Measurements from ENCODE around the gene RFX2.
A peak's percentile ranks its signal among the peaks of the same experiment; 100 is the strongest.

Gene RFX2

DNA sequence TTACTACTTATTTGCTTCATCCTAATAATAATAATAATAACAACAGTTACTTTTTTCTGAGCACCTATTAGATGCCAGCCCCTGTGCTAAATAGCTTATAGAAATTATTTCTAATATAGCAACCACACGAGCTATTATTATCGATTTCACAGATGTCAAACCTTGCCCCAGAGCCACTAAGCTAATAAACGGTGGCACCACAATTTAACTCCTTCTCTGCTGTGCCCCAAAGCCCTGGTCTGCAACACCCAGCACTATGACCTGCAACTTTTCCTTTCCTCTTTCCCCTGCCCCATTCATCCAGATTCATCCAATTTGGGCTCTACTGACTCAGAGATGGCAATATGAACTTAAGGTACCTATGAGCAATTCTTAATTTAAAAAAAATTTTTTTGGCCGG is 6.4 kb downstream of the RFX2 start (continued):
- TF ChIP-seq, protein P1, sequence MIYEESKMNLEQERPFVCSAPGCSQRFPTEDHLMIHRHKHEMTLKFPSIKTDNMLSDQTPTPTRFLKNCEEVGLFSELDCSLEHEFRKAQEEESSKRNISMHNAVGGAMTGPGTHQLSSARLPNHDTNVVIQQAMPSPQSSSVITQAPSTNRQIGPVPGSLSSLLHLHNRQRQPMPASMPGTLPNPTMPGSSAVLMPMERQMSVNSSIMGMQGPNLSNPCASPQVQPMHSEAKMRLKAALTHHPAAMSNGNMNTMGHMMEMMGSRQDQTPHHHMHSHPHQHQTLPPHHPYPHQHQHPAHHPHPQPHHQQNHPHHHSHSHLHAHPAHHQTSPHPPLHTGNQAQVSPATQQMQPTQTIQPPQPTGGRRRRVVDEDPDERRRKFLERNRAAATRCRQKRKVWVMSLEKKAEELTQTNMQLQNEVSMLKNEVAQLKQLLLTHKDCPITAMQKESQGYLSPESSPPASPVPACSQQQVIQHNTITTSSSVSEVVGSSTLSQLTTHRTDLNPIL (CRISPR knock-in tag; IDR thresholded peaks at IDR 0.05; ENCODE audit: low read depth): no peak
- TF ChIP-seq ZFP3 (CRISPR knock-in tag; IDR thresholded peaks at IDR 0.05) (no peak), GLIS3 (CRISPR knock-in tag; IDR thresholded peaks at IDR 0.05) (no peak), ESRRG (CRISPR knock-in tag; IDR thresholded peaks at IDR 0.05) (no peak)
- TF ChIP-seq, protein P2, sequence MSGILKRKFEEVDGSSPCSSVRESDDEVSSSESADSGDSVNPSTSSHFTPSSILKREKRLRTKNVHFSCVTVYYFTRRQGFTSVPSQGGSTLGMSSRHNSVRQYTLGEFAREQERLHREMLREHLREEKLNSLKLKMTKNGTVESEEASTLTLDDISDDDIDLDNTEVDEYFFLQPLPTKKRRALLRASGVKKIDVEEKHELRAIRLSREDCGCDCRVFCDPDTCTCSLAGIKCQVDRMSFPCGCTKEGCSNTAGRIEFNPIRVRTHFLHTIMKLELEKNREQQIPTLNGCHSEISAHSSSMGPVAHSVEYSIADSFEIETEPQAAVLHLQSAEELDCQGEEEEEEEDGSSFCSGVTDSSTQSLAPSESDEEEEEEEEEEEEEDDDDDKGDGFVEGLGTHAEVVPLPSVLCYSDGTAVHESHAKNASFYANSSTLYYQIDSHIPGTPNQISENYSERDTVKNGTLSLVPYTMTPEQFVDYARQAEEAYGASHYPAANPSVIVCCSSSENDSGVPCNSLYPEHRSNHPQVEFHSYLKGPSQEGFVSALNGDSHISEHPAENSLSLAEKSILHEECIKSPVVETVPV (CRISPR knock-in tag; IDR thresholded peaks at IDR 0.05): no peak

DNA sequence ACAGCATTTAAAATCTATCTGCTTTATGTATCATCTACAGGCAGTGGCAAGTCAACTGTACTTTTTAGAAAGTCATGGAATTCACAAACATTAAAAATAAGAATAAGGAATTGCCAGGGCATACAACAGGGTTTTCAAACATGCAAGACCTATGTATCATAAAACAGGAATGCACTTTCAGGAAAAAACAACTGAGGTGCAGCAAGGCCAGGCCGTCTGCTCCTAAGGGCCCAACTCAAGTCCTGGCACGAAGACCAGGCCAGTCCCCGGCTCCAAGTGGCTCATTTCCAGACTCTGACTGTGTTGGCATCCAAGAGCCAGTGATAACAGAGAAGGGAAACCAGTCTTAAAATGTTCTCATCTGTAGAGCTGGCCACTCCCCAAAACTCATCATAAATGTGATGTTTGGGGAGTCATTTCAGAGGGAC is 7.1 kb downstream of the RFX2 start:
- TF ChIP-seq, protein P3, sequence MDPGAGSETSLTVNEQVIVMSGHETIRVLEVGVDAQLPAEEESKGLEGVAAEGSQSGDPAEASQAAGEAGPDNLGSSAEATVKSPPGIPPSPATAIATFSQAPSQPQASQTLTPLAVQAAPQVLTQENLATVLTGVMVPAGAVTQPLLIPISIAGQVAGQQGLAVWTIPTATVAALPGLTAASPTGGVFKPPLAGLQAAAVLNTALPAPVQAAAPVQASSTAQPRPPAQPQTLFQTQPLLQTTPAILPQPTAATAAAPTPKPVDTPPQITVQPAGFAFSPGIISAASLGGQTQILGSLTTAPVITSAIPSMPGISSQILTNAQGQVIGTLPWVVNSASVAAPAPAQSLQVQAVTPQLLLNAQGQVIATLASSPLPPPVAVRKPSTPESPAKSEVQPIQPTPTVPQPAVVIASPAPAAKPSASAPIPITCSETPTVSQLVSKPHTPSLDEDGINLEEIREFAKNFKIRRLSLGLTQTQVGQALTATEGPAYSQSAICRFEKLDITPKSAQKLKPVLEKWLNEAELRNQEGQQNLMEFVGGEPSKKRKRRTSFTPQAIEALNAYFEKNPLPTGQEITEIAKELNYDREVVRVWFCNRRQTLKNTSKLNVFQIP (CRISPR knock-in tag; IDR thresholded peaks at IDR 0.05; ENCODE audit: borderline replicate concordance, low read depth): no peak
- 0 out of 2 replicates have a peak, but pooled peaks have one; percentile 32 for TF ChIP-seq ISL1 (CRISPR knock-in tag; IDR thresholded peaks at IDR 0.05)
- peak; percentile 79 for ATAC-seq

DNA sequence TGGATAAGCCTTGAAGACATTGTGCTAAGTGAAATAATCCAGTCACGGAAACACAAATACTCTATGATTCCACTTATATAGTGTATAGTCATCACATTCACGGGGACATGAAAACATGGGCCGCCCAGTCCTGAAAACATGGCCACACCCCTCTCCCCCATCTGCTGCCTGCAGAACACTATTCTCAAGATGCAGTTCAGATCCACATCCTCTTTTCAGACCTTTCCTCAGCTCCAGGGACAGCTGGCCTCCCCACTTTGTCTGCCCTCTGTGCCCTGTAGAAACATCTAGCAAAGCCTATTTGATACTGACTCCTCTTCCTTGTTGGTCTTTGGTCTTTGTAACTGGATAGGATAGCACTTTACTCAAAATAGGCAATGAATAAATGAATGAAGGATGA is 8.3 kb downstream of the RFX2 start:
- ATAC-seq: no peak
- TF ChIP-seq ZFP3 (CRISPR knock-in tag; IDR thresholded peaks at IDR 0.05) (no peak), CSDC2 (CRISPR knock-in tag; IDR thresholded peaks at IDR 0.05) (no peak), ZFP30 (CRISPR knock-in tag; IDR thresholded peaks at IDR 0.05) (no peak), SNAI2 (CRISPR knock-in tag; IDR thresholded peaks at IDR 0.05) (no peak), ISL1 (CRISPR knock-in tag; IDR thresholded peaks at IDR 0.05) (no peak), GLIS3 (CRISPR knock-in tag; IDR thresholded peaks at IDR 0.05) (no peak), RARB (CRISPR knock-in tag; IDR thresholded peaks at IDR 0.05) (no peak), TOX (CRISPR knock-in tag; IDR thresholded peaks at IDR 0.05; ENCODE audit: borderline replicate concordance) (no peak), ZNF70 (CRISPR knock-in tag; IDR thresholded peaks at IDR 0.05) (no peak), ZC3H10 (CRISPR knock-in tag; IDR thresholded peaks at IDR 0.05) (no peak), BACH2 (CRISPR knock-in tag; IDR thresholded peaks at IDR 0.05; ENCODE audit: borderline replicate concordance) (no peak), TCF4 (CRISPR knock-in tag; IDR thresholded peaks at IDR 0.05; ENCODE audit: borderline replicate concordance) (no peak), PPARA (CRISPR knock-in tag; IDR thresholded peaks at IDR 0.05; ENCODE audit: borderline replicate concordance) (no peak), ZNF8 (CRISPR knock-in tag; IDR thresholded peaks at IDR 0.05) (no peak)
- TF ChIP-seq, protein P4, sequence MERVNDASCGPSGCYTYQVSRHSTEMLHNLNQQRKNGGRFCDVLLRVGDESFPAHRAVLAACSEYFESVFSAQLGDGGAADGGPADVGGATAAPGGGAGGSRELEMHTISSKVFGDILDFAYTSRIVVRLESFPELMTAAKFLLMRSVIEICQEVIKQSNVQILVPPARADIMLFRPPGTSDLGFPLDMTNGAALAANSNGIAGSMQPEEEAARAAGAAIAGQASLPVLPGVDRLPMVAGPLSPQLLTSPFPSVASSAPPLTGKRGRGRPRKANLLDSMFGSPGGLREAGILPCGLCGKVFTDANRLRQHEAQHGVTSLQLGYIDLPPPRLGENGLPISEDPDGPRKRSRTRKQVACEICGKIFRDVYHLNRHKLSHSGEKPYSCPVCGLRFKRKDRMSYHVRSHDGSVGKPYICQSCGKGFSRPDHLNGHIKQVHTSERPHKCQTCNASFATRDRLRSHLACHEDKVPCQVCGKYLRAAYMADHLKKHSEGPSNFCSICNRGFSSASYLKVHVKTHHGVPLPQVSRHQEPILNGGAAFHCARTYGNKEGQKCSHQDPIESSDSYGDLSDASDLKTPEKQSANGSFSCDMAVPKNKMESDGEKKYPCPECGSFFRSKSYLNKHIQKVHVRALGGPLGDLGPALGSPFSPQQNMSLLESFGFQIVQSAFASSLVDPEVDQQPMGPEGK (CRISPR knock-in tag; IDR thresholded peaks at IDR 0.05; ENCODE audit: borderline replicate concordance): no peak

DNA sequence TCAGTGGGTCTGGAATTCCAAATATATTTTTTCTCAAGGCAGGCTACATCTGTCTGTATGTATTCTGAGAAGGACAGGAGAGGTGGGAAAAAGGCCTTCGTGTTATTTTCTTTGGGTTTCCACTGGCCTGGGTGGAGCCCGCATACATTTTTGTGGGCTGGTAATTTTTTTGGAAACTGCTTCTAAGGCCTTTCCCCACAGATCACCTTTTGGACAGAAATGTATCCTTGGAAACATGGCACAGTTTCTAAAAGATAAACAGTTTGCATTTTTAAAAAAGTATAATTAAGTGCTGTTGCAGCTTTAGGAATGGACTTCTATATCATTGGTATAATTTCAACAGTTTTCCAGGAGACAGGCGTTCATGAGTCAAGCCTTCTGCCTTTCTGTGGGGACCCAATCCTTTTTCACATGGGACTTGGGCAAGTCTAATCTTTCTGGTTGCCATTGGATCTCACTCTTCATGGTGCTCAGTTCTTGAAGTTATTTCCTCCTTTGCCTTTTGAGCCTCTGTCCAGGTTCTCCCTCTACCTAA is 8.9 kb downstream of the RFX2 start:
- TF ChIP-seq, protein P1 (CRISPR knock-in tag; IDR thresholded peaks at IDR 0.05; ENCODE audit: low read depth): no peak
- TF ChIP-seq ZC3H10 (CRISPR knock-in tag; IDR thresholded peaks at IDR 0.05) (no peak), SNAI2 (CRISPR knock-in tag; IDR thresholded peaks at IDR 0.05) (no peak), ZFP3 (CRISPR knock-in tag; IDR thresholded peaks at IDR 0.05) (no peak), CSDC2 (CRISPR knock-in tag; IDR thresholded peaks at IDR 0.05) (no peak), BACH2 (CRISPR knock-in tag; IDR thresholded peaks at IDR 0.05; ENCODE audit: borderline replicate concordance) (no peak)
- TF ChIP-seq, protein P5, sequence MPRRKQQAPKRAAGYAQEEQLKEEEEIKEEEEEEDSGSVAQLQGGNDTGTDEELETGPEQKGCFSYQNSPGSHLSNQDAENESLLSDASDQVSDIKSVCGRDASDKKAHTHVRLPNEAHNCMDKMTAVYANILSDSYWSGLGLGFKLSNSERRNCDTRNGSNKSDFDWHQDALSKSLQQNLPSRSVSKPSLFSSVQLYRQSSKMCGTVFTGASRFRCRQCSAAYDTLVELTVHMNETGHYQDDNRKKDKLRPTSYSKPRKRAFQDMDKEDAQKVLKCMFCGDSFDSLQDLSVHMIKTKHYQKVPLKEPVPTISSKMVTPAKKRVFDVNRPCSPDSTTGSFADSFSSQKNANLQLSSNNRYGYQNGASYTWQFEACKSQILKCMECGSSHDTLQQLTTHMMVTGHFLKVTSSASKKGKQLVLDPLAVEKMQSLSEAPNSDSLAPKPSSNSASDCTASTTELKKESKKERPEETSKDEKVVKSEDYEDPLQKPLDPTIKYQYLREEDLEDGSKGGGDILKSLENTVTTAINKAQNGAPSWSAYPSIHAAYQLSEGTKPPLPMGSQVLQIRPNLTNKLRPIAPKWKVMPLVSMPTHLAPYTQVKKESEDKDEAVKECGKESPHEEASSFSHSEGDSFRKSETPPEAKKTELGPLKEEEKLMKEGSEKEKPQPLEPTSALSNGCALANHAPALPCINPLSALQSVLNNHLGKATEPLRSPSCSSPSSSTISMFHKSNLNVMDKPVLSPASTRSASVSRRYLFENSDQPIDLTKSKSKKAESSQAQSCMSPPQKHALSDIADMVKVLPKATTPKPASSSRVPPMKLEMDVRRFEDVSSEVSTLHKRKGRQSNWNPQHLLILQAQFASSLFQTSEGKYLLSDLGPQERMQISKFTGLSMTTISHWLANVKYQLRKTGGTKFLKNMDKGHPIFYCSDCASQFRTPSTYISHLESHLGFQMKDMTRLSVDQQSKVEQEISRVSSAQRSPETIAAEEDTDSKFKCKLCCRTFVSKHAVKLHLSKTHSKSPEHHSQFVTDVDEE (CRISPR knock-in tag; IDR thresholded peaks at IDR 0.05): no peak
- TF ChIP-seq, protein P4 (CRISPR knock-in tag; IDR thresholded peaks at IDR 0.05; ENCODE audit: borderline replicate concordance): no peak
- ATAC-seq: no peak
